HUES6 (cell line): ENCODE data around the gene CTNNBL1.

Experiments
- H3K27ac ChIP-seq: 2 replicates; pipeline ENCODE4 v1.7.0; 2013; ENCODE audit warnings: low read depth, mild to moderate bottlenecking, low read length, inconsistent platforms
- H3K27me3 ChIP-seq: 2 replicates; pipeline ENCODE4 v1.6.1; 2013; ENCODE audit warnings: low read length; ENCODE audit not compliant: control insufficient read depth, insufficient read depth
- H3K36me3 ChIP-seq: 2 replicates; pipeline ENCODE4 v1.6.1; 2013; ENCODE audit warnings: low read length; ENCODE audit not compliant: control insufficient read depth, insufficient read depth
- H3K4me1 ChIP-seq: 2 replicates; pipeline ENCODE4 v1.6.1; 2013; ENCODE audit warnings: low read length; ENCODE audit not compliant: control insufficient read depth, insufficient read depth
- H3K4me3 ChIP-seq: 2 replicates; pipeline ENCODE4 v1.5.1; 2013; ENCODE audit warnings: low read depth, low read length
- H3K9ac ChIP-seq: one replicate; pipeline ENCODE4 v1.6.1; 2013; ENCODE audit warnings: mild to moderate bottlenecking, low read length
- H3K9me3 ChIP-seq: 2 replicates; pipeline ENCODE4 v1.6.1; 2013; ENCODE audit warnings: low read depth, low read length; ENCODE audit not compliant: control insufficient read depth, insufficient read depth

The CTNNBL1 gene

GRCh38 chr20:37859406-37860171 lies 165.8 kb downstream of the CTNNBL1 start:
- Histone ChIP-seq H3K9me3 (no peaks in the 10 kb centered on the region), H3K9ac (no peak overlapping the region), H3K4me3 (no peak overlapping the region), H3K27ac (no peak overlapping the region), H3K27me3 (no peaks in the 10 kb centered on the region), H3K4me1 (peaks cover 7% of the 10 kb centered on the region; the same call in 1 of the 2 replicates), H3K36me3 (peaks cover 24% of the 10 kb centered on the region)

- Histone ChIP-seq H3K9ac (no peak overlapping the region), H3K4me3 (no peak overlapping the region), H3K27me3 (no peaks in the 10 kb centered on the region), H3K27ac (no peak overlapping the region), H3K36me3 (peaks cover 19% of the 10 kb centered on the region), H3K9me3 (no peaks in the 10 kb centered on the region), H3K4me1 (peaks cover 4% of the 10 kb centered on the region; the same call in 1 of the 2 replicates)
These were observed 169.5 kb downstream of the CTNNBL1 start for GRCh38 chr20:37863289-37863688.

GRCh38 chr20:37864298-37864697 lies 170.5 kb downstream of the CTNNBL1 start:
- no peak overlapping the region for H3K9ac ChIP-seq
- H3K4me1 ChIP-seq = peaks cover 12% of the 10 kb centered on the region
- H3K9me3 ChIP-seq = no peaks in the 10 kb centered on the region
- no peak overlapping the region for H3K27ac ChIP-seq
- H3K4me3 ChIP-seq = no peak overlapping the region
- no peaks in the 10 kb centered on the region for H3K27me3 ChIP-seq
- H3K36me3 ChIP-seq = peaks cover 19% of the 10 kb centered on the region

GRCh38 chr20:37866051-37866450 lies 172.2 kb downstream of the CTNNBL1 start:
- no peaks in the 10 kb centered on the region for H3K9me3 ChIP-seq
- no peaks in the 10 kb centered on the region for H3K27me3 ChIP-seq
- H3K4me3 ChIP-seq = no peak overlapping the region
- peaks cover 16% of the 10 kb centered on the region for H3K4me1 ChIP-seq
- peaks cover 11% of the 10 kb centered on the region for H3K36me3 ChIP-seq
- no peak overlapping the region for H3K27ac ChIP-seq
- H3K9ac ChIP-seq = no peak overlapping the region

GRCh38 chr20:37867289-37868195 lies 173.7 kb downstream of the CTNNBL1 start:
- H3K36me3 ChIP-seq = peaks cover 4% of the 10 kb centered on the region; the same call in 1 of the 2 replicates

GRCh38 chr20:37868851-37869333 lies 175.1 kb downstream of the CTNNBL1 start:
- Histone ChIP-seq H3K36me3 (peaks cover 4% of the 10 kb centered on the region; the same call in 1 of the 2 replicates), H3K9me3 (no peaks in the 10 kb centered on the region), H3K4me3 (no peak overlapping the region), H3K27ac (peak overlapping the region; percentile 46; the same call in 1 of the 2 replicates), H3K27me3 (no peaks in the 10 kb centered on the region), H3K4me1 (peaks cover 12% of the 10 kb centered on the region), H3K9ac (no peak overlapping the region)

More at GRCh38 chr20:37867289-37868195, 173.7 kb downstream of the CTNNBL1 start:
- no peaks in the 10 kb centered on the region for H3K9me3 ChIP-seq
- peaks cover 12% of the 10 kb centered on the region for H3K4me1 ChIP-seq
- H3K9ac ChIP-seq = no peak overlapping the region
- H3K27ac ChIP-seq = no peak overlapping the region
- H3K27me3 ChIP-seq = no peaks in the 10 kb centered on the region
- H3K4me3 ChIP-seq = no peak overlapping the region

- Histone ChIP-seq H3K9me3 (no peaks in the 10 kb centered on the region), H3K4me3 (no peak overlapping the region), H3K36me3 (peaks cover 4% of the 10 kb centered on the region), H3K27me3 (no peaks in the 10 kb centered on the region), H3K27ac (peak overlapping the region; percentile 46), H3K4me1 (peaks cover 12% of the 10 kb centered on the region), H3K9ac (no peak overlapping the region)
These were observed 175.6 kb downstream of the CTNNBL1 start for GRCh38 chr20:37869334-37869861.

GRCh38 chr20:37870294-37870693 lies 176.5 kb downstream of the CTNNBL1 start:
- H3K9me3 ChIP-seq = no peaks in the 10 kb centered on the region
- H3K4me3 ChIP-seq = no peak overlapping the region
- no peak overlapping the region for H3K27ac ChIP-seq
- peaks cover 12% of the 10 kb centered on the region for H3K4me1 ChIP-seq
- H3K9ac ChIP-seq = no peak overlapping the region
- H3K36me3 ChIP-seq = peaks cover 4% of the 10 kb centered on the region
- no peaks in the 10 kb centered on the region for H3K27me3 ChIP-seq

- no peak overlapping the region for H3K9ac ChIP-seq
- peaks cover 4% of the 10 kb centered on the region for H3K36me3 ChIP-seq
- no peak overlapping the region for H3K4me3 ChIP-seq
- H3K4me1 ChIP-seq = peaks cover 12% of the 10 kb centered on the region
- H3K9me3 ChIP-seq = no peaks in the 10 kb centered on the region
- H3K27me3 ChIP-seq = no peaks in the 10 kb centered on the region
- H3K27ac ChIP-seq = no peak overlapping the region
These were observed 177.9 kb downstream of the CTNNBL1 start for GRCh38 chr20:37871751-37872150.

- Histone ChIP-seq H3K9ac (no peak overlapping the region), H3K36me3 (peaks cover 4% of the 10 kb centered on the region), H3K4me1 (peaks cover 12% of the 10 kb centered on the region), H3K27me3 (no peaks in the 10 kb centered on the region), H3K27ac (no peak overlapping the region), H3K9me3 (no peaks in the 10 kb centered on the region), H3K4me3 (no peak overlapping the region)
These were observed 178.3 kb downstream of the CTNNBL1 start for GRCh38 chr20:37872161-37872560.
